DND-41 (cell line): ENCODE measurements around the gene COMMD10.

Source experiments
- CTCF ChIP-seq: IDR thresholded peaks from 2 replicates; pipeline ENCODE4 v1.5.1; 2012; ENCODE audit warnings: borderline replicate concordance, low read length, moderate library complexity, mild to moderate bottlenecking; ENCODE audit not compliant: poor library complexity, severe bottlenecking; ENCODE audit errors: extremely low read depth
- EZH2 ChIP-seq: IDR thresholded peaks from 3 replicates; pipeline ENCODE4 v1.6.1; 2012; ENCODE audit warnings: borderline replicate concordance, low read depth, mild to moderate bottlenecking, moderate library complexity, low read length, inconsistent platforms; ENCODE audit not compliant: severe bottlenecking

GRCh38 chr5:116242343-116242742, 157.5 kb downstream of the COMMD10 start:
- TF ChIP-seq EZH2 (no peak), CTCF (no peak)
